ACC112 (cell line): Measurements from ENCODE around the gene ABHD12B.
"Not testable (repeated sequence)": the region's sequence is repeated elsewhere in the genome, so short reads cannot be mapped to it uniquely, and the experiment has no call there.

Experiments used
- H2AFZ ChIP-seq: fragments of 200-600 bp; sonication (generic); one replicate; pipeline ENCODE4 v1.6.0; 2017; ENCODE audit warnings: antibody characterized with exemption, low read length; ENCODE audit not compliant: unreplicated experiment
- H3K27ac ChIP-seq: fragments of 200-600 bp; sonication (generic); 2 replicates; pipeline ENCODE4 v1.5.1; 2014; ENCODE audit warnings: low read depth, mild to moderate bottlenecking, antibody characterized with exemption, low read length, moderate library complexity
- H3K27me3 ChIP-seq: fragments of 200-600 bp; sonication (generic); 2 replicates; pipeline ENCODE4 v1.6.1; 2014; ENCODE audit warnings: mild to moderate bottlenecking, antibody characterized with exemption, low read length, moderate library complexity, mixed read lengths; ENCODE audit not compliant: insufficient read depth
- H3K36me3 ChIP-seq: fragments of 200-600 bp; sonication (generic); 2 replicates; pipeline ENCODE4 v1.6.1; 2016; ENCODE audit warnings: mild to moderate bottlenecking, antibody characterized with exemption, low read length, moderate library complexity, mixed read lengths; ENCODE audit not compliant: insufficient read depth
- H3K4me1 ChIP-seq: fragments of 200-600 bp; sonication (generic); one replicate; pipeline ENCODE4 v1.6.1; 2016; ENCODE audit warnings: low read length, mixed read lengths; ENCODE audit not compliant: insufficient read depth, unreplicated experiment, control insufficient read depth
- H3K4me3 ChIP-seq: fragments of 200-600 bp; sonication (generic); 2 replicates; pipeline ENCODE4 v1.5.1; 2014; ENCODE audit warnings: mild to moderate bottlenecking, low read depth, low read length
- H3K79me2 ChIP-seq: fragments of 200-600 bp; sonication (generic); one replicate; pipeline ENCODE4 v1.6.0; 2016; ENCODE audit warnings: low read length; ENCODE audit not compliant: control insufficient read depth, unreplicated experiment, insufficient read depth

The ABHD12B gene

DNA sequence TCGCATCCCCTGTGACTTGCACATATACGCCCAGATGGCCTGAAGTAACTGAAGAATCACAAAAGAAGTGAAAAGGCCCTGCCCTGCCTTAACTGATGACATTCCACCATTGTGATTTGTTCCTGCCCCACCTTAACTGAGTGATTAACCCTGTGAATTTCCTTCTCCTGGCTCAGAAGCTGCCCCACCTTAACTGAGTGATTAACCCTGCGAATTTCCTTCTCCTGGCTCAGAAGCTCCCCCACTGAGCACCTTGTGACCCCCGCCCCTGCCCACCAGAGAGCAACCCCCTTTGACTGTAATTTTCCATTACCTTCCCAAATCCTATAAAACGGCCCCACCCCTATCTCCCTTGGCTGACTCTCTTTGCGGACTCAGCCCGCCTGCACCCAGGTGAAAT lies 24.6 kb downstream of the ABHD12B start:
- H3K4me3 ChIP-seq: not testable (repeated sequence)

GRCh38 chr14:50897005-50897404 lies 25.2 kb downstream of the ABHD12B start:
- not testable (repeated sequence) for H2AFZ ChIP-seq, H3K79me2 ChIP-seq, H3K36me3 ChIP-seq, H3K27ac ChIP-seq, H3K27me3 ChIP-seq, H3K4me1 ChIP-seq, H3K4me3 ChIP-seq

More for the DNA sequence above, 24.6 kb downstream of the ABHD12B start:
- not testable (repeated sequence) for H3K79me2 ChIP-seq, H3K27ac ChIP-seq, H3K27me3 ChIP-seq, H3K4me1 ChIP-seq, H3K36me3 ChIP-seq, H2AFZ ChIP-seq

- Histone ChIP-seq H3K4me3 (no peak overlapping the region), H3K27ac (no peak overlapping the region), H3K4me1 (no peaks in the 10 kb centered on the region), H2AFZ (no peak overlapping the region), H3K36me3 (0 out of 2 replicates have a peak, but pooled peaks cover 6% of the 10 kb centered on the region), H3K79me2 (no peaks in the 10 kb centered on the region), H3K27me3 (no peaks in the 10 kb centered on the region)
These were observed 25.9 kb downstream of the ABHD12B start for GRCh38 chr14:50897658-50898175.

GRCh38 chr14:50901361-50901760 lies 29.5 kb downstream of the ABHD12B start:
- H3K27ac ChIP-seq: no peak overlapping the region
- peaks cover 21% of the 10 kb centered on the region for H3K36me3 ChIP-seq
- H3K4me3 ChIP-seq: no peak overlapping the region
- no peak overlapping the region for H2AFZ ChIP-seq
- H3K4me1 ChIP-seq: no peaks in the 10 kb centered on the region
- no peaks in the 10 kb centered on the region for H3K27me3 ChIP-seq
- H3K79me2 ChIP-seq: no peaks in the 10 kb centered on the region

DNA sequence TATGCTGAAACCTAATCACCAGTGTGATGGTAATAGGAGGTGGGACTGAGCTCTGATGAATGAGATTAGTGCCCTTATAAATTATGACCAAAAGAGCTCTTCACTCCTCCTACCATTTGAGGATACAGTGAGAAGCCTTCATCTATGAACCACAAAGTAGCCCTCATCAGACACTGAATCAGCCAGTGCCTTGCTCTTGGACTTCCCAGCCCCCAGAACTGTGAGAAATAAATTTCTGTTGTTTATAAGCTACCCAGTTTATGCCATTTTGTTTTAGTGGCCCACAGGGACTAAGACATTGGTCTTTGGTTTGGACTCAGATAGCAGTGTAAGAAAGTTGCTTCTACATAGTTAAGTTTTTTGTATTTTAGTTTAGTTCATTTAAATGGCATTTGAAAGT lies 32.9 kb downstream of the ABHD12B start:
- no peak overlapping the region for H3K4me3 ChIP-seq
- no peaks in the 10 kb centered on the region for H3K79me2 ChIP-seq
- peaks cover 45% of the 10 kb centered on the region for H3K36me3 ChIP-seq
- H3K4me1 ChIP-seq: no peaks in the 10 kb centered on the region
- H3K27me3 ChIP-seq: no peaks in the 10 kb centered on the region
- no peak overlapping the region for H3K27ac ChIP-seq
- H2AFZ ChIP-seq: no peak overlapping the region

GRCh38 chr14:50906326-50907065 lies 34.6 kb downstream of the ABHD12B start:
- Histone ChIP-seq H3K27me3 (no peaks in the 10 kb centered on the region), H3K36me3 (peaks cover 52% of the 10 kb centered on the region), H3K27ac (no peak overlapping the region), H3K79me2 (no peaks in the 10 kb centered on the region), H2AFZ (no peak overlapping the region), H3K4me1 (no peaks in the 10 kb centered on the region), H3K4me3 (no peak overlapping the region)

DNA sequence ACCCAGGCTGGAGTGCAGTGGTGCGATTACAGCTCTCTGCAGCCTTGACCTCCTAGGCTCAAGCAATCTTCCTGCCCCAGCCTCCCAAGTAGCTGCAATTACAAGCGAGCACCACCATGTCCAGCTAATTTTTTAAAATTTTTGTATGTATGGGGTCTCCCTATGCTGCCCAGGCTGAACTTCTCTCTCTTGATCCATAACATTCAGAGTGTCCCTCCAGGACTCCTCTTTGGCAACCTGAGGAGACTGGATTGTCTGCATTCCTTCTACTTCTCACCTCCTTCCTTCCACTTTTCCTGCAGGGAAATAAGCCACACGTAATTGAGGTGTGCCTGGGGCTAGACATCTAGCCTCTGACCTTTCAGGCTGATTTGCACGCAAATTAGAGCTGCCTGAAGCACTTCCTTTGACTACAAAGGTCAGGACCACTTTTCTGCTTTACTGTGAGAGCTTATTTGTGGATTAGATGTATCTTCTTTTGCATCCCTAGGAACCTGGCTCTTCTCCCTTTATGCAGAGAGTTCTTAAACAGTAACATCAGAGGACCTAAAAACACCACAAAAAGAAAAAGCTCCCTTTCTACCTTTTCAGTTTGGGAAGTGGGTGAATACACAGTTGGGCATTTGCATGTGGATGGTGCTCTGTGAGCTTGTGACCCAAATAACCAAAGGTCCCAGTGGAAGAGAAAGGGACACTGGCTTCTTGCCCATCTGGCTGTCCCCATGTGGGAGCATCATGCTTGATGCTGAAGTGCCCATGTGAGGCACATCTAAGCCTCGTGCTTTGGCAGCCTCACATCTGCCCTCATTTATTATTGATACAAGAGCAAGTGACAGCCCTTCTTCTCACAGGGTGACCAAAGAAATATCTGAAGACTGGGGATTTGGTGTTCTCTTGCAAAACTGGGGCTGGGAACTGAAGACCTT lies 38.9 kb downstream of the ABHD12B start:
- Histone ChIP-seq H3K27me3 (no peaks in the 10 kb centered on the region), H3K36me3 (peaks cover 57% of the 10 kb centered on the region), H3K4me1 (no peaks in the 10 kb centered on the region), H3K4me3 (no peak overlapping the region), H3K27ac (no peak overlapping the region), H3K79me2 (no peaks in the 10 kb centered on the region), H2AFZ (no peak overlapping the region)

DNA sequence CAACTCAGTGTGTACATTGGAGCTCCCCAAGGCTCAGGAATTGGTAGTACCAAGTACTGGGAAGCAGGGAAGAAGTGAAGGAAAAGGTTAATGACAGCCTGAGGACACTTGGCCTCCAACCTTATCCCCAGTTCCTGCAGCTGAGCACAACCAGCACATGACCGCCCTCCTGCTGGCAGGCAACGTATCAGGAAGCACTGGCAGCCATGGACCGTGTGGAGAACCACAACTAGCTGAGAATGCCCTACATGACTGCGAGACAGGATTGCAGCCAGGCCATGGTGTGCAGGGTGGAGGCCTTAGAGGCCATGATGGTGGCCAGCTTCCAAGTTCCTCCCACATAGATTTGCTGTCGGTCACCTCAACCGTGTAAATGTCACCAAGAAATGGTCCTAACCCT lies 45.6 kb downstream of the ABHD12B start:
- H3K4me1 ChIP-seq: peaks cover 12% of the 10 kb centered on the region
- peaks cover 48% of the 10 kb centered on the region for H3K36me3 ChIP-seq
- H3K27ac ChIP-seq: no peak overlapping the region
- no peaks in the 10 kb centered on the region for H3K79me2 ChIP-seq
- no peaks in the 10 kb centered on the region for H3K27me3 ChIP-seq
- no peak overlapping the region for H2AFZ ChIP-seq
- H3K4me3 ChIP-seq: no peak overlapping the region

GRCh38 chr14:50919524-50919923 lies 47.7 kb downstream of the ABHD12B start:
- not testable (repeated sequence) for H3K27ac ChIP-seq, H3K79me2 ChIP-seq, H2AFZ ChIP-seq, H3K4me3 ChIP-seq, H3K27me3 ChIP-seq
- Histone ChIP-seq H3K36me3 (peaks cover 54% of the 10 kb centered on the region), H3K4me1 (peaks cover 12% of the 10 kb centered on the region)

DNA sequence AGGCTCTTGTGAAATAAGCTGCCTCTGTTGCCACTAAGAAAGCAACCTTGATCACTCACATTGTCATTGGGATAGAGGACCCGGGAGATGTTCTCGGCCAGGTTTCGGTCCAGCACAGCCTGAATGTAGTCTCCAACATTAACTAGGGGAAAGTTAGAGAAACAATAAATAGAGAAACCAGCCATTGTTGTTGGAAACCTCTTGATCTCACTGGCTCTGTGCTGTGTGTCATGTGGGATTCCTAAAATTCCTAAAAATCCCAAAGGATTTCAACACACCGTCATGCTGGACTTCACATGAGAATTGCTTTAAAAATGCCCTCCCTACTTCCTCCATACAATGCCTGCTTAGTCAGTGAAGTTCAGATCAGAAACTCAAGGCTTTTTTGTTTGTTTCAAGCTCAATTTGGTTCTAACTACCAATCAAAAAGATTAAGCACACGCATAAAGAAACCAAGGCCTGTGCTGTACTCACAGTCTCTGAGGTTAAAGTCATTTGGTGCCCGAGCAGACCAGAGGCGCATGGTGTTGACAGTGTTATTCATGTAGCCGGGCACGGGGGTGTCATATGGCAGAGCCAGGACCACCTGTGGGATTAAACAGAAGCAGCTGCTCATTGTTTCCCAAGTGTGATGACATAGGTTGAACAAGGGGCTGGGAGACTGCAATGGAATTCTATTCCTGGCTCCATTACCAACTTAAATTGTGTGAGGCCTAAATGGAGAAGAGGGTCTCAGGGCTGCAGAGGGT lies 48.8 kb downstream of the ABHD12B start:
- peak overlapping the region; percentile 79 for H2AFZ ChIP-seq
- H3K27me3 ChIP-seq: no peaks in the 10 kb centered on the region
- peak overlapping the region; percentile 31; the same call in 1 of the 2 replicates for H3K4me3 ChIP-seq
- H3K36me3 ChIP-seq: peaks cover 51% of the 10 kb centered on the region
- no peaks in the 10 kb centered on the region for H3K79me2 ChIP-seq
- H3K27ac ChIP-seq: peak overlapping the region; percentile 89
- peaks cover 12% of the 10 kb centered on the region for H3K4me1 ChIP-seq
